HG02588 (cell line): ENCODE measurements around the gene FSTL5.
"Not testable (repeated sequence)": the region's sequence is repeated elsewhere in the genome, so short reads cannot be mapped to it uniquely, and the experiment has no call there.

Experiments used
- ATAC-seq: cut with Tn5 transposase; IDR thresholded peaks from one replicate; pipeline ENCODE4 v1.9.1; 2021; ENCODE audit warnings: mild to moderate bottlenecking, moderate library complexity; ENCODE audit not compliant: unreplicated experiment

FSTL5 gene

DNA sequence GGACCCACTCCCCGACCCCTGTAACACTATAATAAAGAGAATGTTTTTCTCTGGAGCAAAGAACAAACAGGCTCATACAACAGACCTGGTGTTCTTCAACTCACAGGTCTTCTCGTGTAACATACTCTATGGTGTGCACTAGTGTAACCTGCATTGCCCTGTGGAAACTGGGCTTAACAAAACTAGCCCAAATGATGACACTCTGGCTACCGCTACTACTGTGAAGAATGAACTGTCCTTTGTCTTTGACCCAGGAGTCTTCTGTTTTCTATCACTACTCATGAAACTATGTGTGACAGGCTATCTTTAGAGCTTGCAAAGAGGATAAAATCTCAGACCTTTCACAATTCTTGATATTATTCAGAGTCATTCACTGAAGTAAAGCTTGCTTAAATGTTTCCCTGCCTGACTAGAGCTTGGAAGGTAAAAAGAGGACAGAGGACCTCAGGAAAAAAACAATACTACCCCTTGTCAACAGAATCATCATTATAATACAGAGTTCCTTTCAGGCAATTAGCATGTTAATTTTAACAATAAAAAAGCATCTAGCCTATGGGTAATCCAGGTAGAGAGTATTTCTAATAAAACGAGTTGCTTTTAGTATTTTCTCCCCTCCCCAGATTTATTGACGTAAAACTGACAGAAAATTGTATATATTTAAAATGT, 59.2 kb downstream of the FSTL5 start:
- no peak for ATAC-seq

GRCh38 chr4:162103908-162104307, 59.9 kb downstream of the FSTL5 start:
- not testable (repeated sequence) for ATAC-seq

DNA sequence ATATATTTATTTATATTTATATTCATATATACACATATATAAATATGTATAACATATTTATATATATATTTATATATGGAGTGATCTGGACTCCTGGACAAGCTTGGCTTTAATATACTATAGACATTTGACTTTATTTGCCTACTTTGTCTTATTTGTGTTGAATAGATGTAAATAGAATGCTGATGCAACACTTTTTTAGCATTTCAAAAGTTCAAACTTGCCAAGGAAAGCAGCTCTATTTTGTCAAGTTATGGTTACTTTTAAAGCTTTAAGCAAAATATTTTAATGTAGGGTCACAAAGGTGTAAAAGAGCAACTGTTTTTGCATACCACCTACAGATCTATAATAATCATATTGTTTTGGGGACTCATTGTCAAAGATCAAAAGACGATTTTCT, 61.1 kb downstream of the FSTL5 start:
- ATAC-seq, result no peak

DNA sequence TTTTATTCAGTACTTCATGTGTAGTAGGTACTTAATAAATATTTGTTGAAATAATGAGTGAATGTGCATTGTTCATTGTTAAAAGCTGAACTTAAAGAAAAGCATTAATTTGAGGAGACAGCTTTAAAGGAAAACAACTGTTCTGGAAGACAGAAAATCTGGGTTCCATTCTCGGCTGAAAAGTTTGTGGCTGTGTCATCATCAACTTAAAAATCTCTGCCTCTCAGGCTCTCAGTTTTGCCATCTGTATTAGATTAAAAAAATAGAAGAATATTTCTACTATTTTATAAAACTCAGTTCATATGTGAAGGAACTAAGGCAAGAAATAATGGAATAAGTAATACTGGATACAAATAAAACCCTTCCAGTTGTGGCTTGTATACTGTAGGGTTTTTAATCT, 62.5 kb downstream of the FSTL5 start:
- no peak for ATAC-seq

DNA sequence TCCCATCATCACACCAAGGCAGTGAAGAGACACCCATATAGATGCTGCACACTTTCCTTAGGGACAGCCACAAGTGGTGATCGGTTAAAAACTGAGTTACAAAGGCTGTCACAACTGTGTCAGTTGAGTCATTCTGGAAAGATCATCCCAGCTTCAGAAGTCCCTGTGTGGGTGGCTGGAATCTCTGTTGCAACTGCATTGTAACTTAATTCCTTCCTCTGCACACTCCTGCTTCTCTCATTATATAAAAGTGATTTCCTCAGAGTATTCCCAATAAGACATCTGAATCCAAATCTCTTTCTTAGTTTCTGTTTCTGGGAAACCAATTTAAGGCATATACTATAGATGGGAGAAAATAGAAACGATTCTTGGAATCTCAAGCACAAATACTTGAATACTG, 88.1 kb downstream of the FSTL5 start:
- no peak for ATAC-seq

DNA sequence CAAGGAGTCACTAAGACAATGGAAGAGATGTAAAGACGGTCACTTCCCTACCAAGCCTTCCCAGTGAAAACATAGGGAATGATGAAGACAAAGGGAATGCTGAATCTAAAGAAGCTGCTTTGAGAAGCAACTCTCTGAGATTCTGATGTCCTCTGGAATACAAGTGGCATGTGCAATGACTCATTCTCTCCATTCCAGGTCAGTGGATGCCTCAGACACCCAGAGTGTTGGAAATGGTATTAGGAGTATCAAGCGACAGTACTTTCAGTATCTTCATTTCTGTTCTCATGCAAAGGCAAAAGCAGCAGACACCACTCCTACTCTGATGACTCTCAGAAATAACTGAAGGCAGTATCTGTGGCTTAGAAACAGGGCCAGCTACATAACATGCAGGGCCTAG, 102.6 kb downstream of the FSTL5 start:
- no peak for ATAC-seq

DNA sequence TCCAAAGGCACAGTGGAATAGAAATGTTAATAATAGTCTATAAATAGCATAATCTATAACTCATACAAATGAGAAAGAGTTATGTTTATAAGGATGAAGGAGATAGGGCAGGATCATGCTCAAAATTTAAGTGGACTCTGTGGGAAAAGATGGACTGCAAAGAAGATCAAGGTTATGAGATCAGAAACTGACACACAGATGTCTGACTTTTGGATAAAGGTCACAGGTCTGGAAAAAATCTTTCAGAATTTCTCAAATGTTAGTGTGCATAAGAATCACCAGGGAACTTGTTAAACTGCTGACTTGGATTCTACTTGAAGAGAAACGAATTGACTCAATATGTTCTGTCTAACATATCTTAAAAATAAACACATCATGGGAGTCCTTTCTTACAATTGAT, 104.1 kb downstream of the FSTL5 start:
- ATAC-seq, result no peak

DNA sequence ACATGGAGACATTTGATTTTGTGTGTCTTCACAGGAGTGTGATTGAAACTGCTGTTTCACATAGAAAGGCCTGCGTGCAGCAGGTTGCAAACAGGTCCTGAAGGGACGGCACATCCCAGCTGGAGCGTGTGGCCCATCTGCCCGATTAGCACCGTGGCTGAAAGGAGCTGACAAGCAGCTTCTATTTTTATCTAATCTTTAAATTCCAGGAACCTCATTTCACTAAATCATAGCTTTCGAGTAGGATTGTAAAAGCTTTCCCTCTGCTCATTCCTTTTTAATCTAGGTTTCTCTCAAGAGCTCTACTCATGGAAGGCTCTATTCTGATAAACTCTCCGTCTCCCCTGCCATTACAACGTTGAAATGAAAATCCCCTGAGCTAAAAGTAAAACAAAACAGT, 106.8 kb downstream of the FSTL5 start:
- no peak for ATAC-seq

DNA sequence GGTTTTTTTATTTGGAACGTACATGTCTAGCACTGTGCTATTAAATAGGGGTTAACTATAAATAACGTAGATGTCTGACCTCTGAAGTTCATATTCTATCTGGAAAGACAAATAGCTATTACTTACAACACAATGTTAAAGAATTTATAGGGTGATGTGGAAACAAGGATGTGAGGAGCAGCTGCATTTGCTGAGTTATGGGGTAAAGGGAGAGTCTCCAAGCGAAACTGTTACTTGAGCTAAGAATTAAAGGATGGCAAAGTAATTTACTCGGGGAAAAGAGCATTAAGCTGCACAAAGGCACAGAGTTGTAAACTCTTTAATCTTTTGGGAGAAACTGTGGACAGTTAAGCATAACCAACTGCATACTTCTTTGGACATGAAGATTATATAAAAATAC, 117.7 kb downstream of the FSTL5 start:
- no peak for ATAC-seq

DNA sequence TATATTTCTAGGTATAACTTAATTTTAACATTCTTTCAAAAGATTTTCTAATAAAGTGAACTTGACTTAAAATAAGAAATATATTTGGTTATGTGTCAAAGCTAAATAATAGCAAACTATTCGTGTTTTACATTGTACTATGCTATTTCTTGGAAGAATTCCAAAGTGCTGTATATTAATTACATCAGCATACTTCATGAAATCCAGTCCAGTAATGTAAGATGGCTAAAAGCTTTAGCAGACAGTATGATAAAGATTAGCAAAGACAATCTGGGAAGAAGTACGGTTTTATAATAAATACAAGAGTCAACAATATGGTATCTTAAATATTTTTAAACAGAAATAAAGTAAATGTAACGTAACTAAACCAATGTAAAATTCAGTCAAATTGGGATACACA, 125.7 kb downstream of the FSTL5 start:
- no peak for ATAC-seq

- no peak for ATAC-seq
Measured at GRCh38 chr4:162017863-162018262, 145.9 kb downstream of the FSTL5 start.

- no peak for ATAC-seq
Measured at GRCh38 chr4:162016991-162017390, 146.8 kb downstream of the FSTL5 start.

DNA sequence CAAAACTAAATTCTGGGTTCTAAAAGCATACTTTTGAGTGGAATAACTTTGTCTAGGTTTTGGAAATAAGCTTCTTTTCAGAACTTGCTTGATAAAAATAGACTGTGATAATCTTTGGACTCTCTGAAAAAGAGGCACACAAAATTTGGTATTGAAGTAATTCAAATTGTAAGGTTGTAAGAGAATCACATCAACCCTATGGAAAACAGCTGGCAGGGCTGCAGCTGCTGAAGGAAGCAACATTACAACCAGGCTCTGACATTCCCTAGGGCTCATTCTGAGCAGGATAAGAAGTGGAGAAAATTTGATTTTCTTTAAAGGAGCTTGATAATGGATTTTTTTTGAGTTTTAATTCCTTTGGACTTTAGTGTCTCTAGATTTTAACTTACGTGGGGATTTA, 147.6 kb downstream of the FSTL5 start:
- no peak for ATAC-seq

DNA sequence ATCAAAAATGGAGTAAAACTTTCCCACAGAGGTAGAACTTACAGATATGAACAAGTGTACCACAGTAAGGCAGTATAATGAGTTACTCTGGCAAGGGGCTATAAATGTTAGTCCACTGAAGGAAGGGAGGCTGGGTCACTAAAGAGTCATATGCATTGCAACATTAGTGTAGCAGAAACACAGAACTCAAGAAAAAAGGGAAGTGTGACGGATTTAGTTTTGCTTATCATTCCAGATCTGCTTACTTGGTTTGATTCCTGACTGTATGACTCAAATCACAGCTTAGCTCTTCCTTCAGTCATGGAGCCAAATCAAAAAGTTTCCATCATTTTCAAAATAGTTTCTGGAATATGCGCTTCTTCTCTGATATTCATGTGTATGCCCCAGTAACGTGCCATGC, 148.7 kb downstream of the FSTL5 start:
- no peak for ATAC-seq

DNA sequence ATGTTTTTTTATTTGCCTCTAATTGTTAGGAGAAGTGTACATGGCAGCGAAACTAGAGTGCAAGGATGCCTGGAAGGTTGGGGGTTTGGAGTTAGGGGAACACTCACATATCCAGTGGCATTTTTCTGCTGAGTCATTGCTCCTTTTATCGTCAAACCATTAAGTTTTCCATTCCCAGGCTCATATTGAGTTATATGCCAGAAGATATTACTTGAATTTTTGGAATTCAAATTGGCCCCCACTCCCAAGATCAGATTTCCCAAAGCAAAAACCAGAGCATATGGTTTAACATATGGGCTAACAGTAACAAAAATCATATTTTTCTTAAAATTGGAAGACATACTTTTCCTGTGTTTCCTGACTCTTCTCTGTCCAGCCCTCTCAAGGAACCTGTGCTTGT, 152.7 kb downstream of the FSTL5 start:
- ATAC-seq, result no peak

- ATAC-seq, result no peak
Measured at GRCh38 chr4:162010362-162010761, 153.4 kb downstream of the FSTL5 start.

DNA sequence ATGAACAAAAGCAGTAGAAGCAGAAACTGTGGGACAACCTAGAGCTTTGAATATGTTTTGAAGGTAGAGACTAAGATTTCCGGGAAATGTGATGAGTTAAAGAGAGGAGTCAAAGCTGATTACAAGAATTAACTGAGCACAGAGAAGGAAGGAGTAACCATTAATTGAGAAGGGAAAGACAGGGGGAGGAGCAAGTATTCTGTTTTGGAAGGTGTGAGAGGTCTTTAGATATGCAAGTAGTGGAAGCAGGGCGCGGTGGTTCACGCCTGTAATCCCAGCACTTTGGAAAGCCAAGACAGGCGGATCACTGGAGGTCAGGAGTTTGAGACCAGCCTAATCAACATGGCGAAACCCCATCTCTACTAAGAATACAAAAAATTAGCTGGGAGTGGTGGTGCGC, 171.5 kb downstream of the FSTL5 start:
- no peak for ATAC-seq

DNA sequence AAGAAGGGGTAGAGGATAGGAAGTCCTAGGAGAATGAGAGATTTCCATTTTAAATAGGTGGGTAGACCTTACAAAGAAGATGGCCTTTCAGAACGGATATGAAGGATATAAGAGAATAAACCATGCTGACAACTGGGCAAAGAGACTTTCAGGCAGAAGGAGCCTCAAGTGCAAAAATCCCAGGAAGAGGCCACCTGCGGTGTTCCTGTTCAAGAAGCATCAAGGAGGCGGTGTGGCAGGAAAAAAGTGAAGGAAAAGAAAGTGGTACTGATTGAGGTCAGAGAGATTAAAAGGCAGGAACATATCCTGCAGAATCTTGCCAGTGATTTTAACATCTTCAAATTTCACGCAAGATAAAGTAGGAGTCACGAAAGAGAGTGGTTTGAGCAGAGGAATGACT, 172.0 kb downstream of the FSTL5 start:
- no peak for ATAC-seq

DNA sequence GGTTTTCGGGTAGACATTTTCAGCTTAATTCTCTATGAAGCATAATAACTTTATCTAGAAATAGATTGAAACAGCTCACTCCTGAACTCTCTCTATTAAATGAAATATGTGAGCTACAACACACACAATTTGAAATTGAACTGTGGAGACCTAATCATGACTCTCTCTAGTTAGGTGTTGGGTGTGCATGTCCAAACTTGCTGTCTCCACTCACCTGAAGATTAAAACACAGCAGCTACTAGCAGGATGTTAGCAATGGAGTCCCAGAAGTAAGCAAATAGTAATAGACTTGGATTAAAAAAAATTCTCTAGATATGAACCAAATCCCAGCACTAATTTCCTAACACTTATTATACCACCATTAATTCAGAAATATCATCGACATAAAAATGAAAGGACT, 173.1 kb downstream of the FSTL5 start:
- ATAC-seq, result no peak

DNA sequence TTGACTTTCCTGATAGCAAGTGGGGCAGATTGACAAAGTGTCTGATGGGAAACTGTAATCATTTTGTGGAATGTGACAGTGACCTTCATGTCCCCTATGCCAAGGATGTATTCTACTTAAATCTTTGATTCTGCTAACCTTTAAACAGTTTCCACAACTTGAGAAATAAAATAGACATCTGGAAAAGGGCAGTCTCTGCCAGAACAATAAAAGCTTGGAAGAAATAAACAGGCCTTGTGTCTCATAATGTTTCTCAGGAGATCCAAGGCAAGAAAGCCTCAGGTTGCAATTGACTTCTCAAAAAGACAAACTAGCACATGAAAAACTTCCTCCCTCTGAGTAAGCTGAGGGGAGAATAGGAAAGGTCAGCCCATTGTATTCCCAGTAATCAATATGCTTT, 174.9 kb downstream of the FSTL5 start:
- no peak for ATAC-seq

DNA sequence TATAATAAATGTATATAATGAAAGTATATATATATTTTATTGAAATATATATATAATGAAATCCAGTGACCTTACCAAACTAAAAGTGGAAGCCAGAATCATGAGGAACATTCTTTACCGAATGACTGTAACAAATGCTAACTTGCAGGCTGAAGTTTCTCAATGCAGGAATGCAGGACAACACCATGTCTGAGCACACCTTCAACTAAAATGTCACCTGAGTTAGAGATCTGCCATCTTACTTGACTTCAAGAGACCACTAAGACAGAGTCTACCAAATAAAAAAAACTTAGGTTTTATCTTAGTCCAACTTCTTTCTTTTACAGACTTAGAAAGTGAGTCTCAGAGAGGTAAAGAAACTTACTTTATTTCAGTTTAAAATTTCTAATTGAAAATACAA, 176.2 kb downstream of the FSTL5 start:
- no peak for ATAC-seq

DNA sequence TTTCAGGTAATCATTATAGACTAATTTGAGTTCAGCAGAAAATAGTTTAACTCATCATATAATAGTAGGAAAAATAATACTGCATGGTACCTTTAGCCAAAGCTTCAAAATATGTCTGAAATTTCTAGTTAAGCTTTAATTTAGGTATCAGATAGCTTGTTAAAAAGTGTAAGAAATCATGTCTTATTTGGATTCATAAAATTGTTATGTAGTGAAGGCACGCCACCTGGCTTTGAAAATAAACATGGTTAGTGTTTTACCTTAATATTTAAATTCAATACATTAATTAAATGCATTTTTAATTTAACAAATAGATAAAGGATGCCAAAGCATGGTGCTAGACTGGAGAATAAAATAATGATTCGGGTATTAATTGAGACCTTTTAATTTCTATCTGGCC, 211.4 kb downstream of the FSTL5 start:
- ATAC-seq, result no peak

DNA sequence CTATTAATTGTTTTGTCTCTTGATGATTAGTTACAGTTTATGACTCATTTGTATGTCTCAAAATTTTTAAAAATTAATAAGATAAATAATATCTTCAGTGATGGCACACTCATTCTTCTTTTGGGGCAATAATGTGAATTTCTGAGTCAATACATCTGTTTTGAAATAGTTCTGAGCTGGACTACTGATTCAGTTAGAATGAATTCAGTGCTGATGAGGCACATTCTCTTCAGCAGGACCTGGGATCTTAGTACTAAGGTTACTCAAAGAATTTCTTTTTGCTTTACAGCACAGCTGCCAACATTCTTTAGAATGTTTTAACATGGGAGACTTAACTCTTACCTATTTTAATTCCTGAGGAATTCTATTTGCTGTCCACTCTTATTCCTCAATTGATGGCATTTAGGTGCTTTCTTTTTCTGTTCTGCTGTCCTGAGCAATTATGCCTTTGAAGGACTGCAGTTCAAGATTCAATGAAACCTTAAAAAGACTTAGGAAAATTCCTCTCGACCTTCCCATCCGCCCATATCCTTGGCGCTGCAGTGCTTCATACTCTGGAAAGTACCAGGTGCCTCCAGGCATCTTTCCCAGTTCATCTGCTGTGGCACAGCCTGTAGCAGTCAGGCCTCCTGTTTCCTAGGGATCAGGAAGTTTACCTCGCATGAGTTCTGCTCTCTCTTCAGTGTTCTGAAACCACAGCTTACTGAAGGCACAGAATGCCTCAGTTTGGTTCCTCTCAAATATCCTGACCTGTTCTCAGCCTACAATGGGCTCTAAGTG, 213.7 kb downstream of the FSTL5 start:
- no peak for ATAC-seq
